ENCODE measurements around the gene AK4.

- TF ChIP-seq CTCF (IDR thresholded peaks at IDR 0.05) (no peak), POLR2A (IDR thresholded peaks at IDR 0.05) (no peak), POLR2AphosphoS5 (IDR thresholded peaks at IDR 0.05) (no peak), EP300 (IDR thresholded peaks at IDR 0.05) (no peak)
These were observed 105.9 kb downstream of the AK4 start for GRCh38 chr1:65253800-65254319.
